NCI-H187 (cell line): ENCODE measurements around the gene OR52H1.
"Not testable (repeated sequence)": the region's sequence is repeated elsewhere in the genome, so short reads cannot be mapped to it uniquely, and the experiment has no call there.

Source experiments
- DNase-seq, 2 experiments: peaks; one replicate each; lab custom pipeline; 2025; lab: John Stamatoyannopoulos, UW

OR52H1 gene

DNA sequence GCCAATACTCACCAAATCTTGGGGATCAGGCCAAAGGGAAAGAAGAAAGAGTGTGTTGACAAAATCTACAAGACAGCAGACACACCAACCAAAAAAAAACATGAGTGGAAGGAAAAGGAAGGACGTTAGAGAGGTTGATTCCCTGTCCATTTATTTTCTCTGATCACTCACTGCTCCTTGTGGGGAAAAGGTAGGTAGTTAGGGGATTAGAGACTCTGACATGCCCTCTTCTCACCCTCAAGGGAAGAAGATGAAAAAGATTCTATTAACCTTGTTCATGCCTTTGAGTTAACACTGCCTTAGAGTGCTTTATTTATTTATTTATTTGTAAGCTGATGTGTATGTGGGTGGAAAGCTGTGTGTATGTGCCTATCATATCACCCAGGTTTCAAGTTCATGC, at the start of gene OR52H1:
Gene OR52H1 (minus strand): TSS at position 101 of the 400 bp plus-strand sequence. CDS start 3,035 bp downstream, outside the sequence.
- DNase-seq = no peak

DNA sequence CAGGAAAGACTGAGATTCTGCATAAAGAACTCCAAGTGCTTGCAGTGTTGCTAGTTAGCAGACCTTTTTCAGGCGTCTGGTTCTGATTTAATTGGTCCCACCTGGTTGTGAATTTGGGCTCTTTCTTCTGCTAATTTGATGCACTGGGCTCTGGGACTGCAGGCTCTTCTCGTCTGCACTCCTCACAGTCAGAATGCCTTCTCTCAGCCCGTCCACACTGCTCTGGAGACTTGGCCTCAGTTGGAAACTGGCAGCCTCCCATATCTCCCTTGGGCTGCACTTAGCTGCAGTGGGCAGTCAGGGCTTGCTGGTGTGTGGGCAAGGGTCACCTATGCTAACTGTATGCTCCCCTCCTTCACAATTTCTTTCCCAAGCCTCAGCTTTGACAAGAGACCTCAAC, 49.6 kb upstream of the OR52H1 start:
- no peak for DNase-seq

DNA sequence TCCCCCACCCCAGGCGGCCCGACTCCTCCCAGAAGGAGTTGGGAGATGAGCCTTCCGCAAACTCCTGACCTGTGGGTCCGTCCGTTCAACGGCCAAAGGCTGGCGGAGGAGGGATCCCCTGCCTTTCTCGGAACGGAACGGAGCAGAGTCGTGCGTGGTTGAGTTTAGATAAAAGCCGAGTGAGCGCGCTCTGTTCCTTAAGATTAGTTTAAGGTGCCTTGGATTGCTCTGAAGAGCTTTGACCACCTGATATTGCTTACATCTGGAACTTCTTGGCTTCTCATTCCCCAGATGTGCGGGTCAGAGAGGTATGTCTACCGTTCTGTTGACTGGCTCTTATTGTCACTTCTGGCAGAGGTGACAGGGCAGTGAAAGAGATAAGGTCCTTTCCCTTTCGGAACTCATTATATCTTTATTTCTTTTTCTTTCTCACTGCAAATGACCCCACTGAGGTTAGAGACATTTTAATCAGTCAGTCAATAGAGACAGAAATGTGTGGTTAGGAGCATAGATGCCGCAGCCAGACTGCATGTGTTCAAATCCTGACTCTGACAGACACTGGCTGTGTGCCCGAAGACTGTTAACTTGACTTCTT, 48.4 kb upstream of the OR52H1 start, which contains the start of gene TRIM6:
Gene TRIM6 (plus strand): TSS at position 31 of the 595 bp plus-strand sequence. CDS start 261 bp downstream, at position 292.
- no peak for DNase-seq

DNA sequence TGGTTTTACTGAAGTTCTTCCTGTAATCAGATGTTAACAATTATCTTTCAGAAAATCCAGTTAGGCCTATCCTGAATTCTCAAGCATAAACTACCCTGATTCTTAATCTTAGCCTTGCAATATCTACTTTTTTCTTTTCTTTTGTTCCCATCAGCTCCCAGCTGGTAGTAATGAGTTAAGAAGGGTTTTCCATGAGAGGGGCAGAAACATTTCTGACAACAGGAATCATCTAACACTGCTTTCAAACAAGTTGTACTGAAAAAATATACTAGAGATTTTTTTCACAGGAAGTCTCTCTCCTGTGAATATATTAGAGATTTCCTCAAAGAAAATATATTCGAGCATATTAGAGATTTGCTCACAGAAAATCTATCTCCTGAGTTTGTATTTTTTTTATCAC, 44.8 kb upstream of the OR52H1 start:
- DNase-seq = no peak

DNA sequence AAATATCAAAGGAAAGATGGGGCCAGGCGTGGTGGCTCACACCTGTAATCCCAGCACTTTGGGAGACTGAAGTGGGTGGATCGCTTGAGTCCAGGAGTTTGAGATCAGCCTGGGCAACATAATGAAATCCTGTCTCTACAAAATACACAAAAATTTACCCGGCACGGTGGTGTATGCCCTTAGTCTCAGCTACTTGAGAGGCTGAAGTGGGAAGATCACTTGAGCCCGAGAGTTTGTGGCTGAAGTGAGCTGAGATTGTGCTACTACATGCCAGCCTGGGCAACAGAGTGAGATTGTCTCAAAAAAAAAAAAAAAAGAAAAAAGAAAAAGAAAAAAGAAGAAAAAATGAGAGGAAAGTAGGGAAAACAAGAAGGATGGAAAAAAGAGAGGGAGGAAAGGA, 44.3 kb upstream of the OR52H1 start:
- DNase-seq = no peak

DNA sequence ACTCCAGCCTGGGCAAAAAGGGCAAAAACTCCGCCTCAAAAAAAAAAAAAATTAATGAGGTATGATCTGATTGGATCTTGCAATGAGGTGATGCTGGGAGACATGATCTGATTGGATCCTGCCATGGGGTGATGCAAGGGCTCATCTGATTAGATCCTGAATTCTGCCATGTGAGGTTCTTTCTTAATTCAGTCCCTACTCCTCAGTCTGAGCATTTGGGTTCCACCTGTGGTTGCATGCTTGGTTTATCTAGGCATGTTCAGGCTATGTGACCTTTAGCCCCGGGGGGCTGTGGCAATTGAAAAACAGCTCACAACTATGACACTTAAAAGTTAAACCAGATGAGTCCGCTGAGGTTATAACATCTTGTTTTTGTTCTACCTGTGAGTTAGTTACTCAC, 43.3 kb upstream of the OR52H1 start:
- DNase-seq = no peak

DNA sequence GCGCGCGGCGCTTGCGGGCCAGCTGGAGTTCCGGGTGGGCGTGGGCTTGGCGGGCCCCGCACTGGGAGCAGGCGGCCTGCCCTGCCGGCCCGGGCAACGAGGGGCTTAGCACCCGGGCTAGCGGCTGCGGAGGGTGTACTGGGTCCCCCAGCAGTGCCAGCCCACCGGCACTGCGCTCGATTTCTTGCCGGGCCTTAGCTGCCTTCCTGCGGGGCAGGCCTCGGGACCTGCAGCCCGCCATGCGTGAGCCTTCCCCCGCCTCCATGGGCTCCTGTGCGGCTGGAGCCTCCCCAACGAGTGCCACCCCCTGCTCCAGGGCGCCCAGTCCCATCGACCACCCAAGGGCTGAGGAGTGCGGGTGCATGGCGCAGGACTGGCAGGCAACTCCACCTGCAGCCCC, 41.6 kb upstream of the OR52H1 start:
- DNase-seq = not testable (repeated sequence)

DNA sequence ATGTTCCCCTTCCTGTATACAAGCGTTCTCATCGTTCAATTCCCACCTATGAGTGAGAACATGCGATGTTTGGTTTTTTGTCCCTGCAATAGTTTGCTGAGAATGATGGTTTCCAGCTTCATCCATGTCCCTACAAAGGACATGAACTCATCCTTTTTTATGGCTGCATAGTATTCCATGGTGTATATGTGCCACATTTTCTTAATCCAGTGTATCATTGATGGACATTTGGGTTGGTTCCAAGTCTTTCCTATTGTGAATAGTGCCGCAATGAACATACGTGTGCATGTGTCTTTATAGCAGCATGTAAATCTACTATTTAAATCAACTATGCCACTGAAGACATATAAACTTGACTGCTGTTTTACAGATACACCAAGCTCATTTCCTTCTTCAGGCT, 36.1 kb upstream of the OR52H1 start:
- not testable (repeated sequence) for DNase-seq

DNA sequence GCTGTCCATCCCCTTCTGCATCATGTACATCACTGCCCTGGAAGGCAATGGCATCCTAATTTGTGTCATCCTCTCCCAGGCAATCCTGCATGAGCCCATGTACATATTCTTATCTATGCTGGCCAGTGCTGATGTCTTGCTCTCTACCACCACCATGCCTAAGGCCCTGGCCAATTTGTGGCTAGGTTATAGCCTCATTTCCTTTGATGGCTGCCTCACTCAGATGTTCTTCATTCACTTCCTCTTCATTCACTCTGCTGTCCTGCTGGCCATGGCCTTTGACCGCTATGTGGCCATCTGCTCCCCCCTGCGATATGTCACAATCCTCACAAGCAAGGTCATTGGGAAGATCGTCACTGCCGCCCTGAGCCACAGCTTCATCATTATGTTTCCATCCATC, 32.7 kb upstream of the OR52H1 start:
- DNase-seq = no peak

DNA sequence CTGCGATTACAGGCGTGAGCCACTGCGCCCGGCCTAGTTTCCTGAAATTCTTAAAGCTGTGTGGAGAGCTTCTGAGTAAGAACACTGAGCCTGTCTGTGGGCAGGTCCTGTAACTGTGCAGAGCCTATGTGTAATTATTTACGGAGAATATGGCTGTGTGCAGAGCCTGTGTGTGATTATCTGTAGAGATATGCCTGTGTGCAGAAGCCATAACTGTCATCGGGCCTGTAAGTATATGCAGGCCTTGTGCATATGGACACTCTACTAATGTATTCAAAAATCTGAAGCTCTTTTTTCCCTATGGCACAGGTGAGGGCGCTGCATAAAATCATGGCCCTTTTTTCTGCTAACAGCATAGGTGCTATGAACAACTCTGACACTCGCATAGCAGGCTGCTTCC, 32.2 kb upstream of the OR52H1 start, which contains the start of gene OR52B6:
Gene OR52B6 (plus strand): TSS at position 301 of the 400 bp plus-strand sequence. CDS start 0 bp downstream, at position 301.
- no peak for DNase-seq

DNA sequence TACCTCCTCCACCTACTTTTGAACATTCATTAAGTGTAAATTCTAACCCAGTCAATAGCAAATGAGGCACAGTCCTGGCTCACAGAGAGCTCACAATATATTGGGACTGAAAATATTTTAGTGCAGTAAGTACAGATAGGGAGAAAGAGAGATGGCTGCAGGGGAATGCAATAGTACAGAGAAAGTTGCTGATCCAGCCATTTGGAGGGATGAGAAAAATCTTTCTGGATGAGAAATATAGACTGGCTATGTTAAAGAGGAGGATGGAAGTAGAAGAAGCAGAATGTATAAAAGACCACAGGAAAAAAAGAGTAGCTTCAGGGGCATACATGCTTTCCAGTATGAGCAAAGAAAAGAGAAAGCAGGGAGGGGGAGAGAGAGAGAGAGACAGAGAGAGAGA, 28.8 kb upstream of the OR52H1 start:
- DNase-seq = no peak

DNA sequence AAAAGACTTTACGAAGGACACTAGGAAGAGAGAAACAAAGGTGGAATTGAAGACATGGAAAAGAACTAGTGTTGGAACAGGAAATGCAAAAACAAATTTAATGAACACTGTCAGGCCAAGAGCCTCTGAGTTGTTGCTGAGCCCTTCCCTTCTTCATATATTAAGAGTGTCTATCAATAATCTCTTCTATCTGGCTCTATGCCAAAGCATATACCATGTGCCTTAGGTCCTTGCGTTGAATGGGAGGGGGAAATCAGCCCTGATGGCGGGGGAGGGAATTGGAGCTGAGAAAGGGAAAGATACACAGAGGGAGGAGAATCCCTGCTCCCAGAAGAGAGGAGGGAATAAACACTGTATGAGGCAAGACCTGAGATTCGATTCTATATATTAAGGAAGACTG, 26.8 kb upstream of the OR52H1 start:
- DNase-seq = no peak

DNA sequence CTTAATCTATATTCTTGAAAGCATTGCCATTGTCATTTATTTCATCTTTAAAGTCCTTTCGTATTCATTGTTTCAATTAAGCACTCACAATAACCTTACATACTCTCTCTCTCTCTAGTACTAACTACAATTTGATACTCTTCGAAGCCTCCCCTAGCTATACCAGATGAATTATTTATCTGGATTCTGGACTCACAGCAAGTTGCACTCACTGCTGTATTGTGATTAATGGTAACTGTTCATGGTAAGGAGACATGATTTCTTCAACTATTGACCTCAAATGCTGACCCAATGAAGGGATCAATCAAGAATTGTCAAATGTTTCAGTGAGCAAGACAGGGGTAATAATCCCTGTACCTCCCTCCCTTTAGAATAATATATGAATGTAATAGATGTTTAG, 26.3 kb upstream of the OR52H1 start:
- no peak for DNase-seq

DNA sequence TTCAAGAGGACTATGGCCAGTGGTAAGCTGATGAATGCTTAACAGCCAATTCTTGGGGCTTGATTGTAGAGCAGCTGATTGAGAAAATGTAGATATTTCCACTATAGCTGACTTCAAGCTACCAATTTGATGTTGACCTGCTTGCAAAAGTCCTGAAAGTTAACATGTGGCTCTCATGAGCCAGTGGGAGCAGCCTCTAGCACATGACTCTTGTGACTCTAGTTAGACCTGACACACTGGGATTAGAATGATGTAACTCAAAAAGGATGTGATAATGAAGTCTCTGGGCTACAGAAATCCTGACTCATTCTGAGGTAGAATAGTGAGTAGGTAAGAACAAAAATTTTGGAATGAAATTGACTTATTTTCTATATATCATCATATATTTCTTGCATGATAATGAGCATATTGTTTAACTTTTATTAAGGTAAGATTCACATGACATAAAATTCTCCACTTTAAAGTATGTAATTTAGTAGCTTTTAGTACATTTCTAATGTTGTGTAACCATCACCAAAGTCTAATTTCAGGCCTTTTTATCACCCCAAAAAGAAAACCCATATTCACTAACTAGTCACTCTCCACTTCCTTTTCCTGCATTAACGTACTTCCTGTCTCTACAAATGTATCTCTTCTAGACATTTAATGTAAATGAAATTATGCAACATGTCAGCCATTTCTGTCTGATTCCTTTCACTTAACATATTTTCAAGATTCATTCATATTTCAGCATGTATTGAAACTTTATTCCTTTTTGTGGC, 16.1 kb upstream of the OR52H1 start:
- no peak for DNase-seq

DNA sequence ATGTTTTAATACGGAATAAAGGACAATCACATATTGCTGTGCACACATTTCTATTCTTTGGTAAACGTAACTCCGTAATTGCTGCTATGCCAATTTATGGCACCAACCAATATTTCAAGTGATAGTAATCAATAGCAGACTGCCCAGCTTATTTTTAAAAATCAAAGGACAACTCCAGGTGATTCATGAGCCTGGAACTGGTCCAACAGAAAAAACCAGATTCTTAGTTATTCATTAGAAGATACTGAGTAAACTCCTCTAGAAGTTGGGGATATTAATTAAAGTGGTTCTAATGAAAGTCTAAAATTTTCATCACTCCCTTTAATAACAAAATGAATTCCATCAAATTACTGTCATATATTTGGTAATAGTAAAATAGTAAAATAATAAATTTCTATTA, 9.4 kb upstream of the OR52H1 start:
- no peak for DNase-seq

DNA sequence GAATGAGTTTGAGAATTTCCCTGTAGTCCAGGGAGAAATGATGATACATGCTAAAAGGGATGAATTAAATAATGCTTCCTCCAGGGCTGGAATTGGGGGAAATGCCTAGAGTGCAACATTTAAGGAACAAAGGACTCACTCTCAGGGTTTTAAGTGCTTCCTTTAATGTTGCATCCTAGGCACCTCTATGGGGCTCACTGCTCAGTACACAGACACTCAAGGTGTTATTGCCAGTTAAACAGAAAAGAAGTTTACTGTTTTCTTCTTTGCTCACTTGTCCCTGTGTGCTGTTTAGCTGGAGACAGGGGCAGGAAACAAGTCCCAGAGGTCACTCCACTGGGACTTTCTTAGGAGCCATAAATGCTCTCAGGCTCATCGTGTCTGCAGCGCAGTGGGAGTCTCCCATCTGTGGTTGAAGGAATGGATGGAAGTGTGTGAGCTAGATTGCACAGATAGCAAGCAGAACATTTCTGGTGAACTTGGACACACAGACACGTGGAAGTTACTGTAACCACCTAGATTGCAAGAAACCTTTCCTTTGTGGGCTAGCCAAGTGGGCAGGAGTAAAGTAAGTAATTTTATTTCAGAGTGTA, 8.4 kb upstream of the OR52H1 start:
- no peak for DNase-seq

DNA sequence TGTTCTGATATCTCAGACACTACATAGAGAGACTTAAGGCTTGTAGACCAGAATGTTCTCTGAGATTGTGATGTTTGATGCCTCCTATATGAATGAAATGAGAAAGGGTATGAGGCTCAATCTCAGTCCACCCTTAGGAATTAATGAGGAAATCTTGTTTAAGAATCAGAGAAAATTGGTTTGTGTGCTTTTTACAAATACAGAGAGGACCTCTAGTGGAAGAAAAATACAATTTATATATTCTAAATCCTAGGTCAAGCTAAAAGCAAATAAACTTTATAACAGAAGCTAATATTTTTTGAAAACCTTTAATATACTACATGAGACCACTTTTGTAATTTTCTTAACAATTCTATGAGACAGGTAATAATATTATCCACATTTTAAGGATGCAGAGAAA, 5.0 kb upstream of the OR52H1 start:
- no peak for DNase-seq

DNA sequence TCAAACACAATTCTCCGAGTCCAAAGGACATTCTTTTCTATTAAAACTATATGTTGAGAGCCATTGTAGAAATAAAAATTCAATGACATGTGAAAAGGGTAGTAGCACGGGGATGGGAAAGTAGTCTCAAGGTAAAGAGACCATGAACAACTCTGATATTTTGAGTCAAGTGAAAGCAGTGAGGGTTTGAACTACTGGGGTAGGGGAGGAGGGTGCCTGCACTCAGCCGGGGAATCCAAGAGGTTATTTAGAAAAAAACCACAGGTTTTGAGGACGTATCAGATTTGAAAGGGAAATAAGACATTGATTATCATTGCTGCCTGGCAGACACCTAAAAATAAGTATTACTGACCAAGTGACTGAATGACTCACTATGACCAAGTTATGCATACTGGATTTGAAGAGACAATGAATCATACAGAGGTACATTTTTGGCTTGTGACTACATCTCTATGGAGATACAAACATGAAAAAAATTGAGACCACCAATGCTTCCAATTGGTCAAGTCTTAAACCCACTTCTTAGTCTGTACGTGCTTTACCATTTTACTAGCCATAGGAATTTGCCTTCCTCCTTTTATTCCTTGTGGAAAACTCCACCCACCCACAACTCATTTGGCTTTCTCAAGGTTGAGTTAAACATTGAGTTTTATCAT, 2.2 kb upstream of the OR52H1 start:
- no peak for DNase-seq

DNA sequence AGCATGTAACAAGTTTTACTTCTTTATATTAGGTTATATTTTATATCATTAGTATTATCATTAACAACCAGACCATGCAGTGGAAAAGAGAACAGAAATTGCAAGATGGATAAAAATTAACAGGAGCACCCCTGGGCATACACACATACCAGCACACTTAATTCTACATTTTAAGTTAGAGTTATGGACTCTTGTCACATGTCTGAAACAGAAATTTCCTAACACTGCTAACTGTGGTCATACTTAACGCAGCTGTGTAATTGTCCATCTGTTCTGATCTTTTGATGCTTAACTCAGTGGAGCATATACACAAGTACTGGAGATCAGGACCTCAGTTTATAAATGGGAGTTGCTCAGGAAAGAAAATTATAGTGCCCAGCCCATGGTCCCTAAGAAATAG, 358 bp downstream of the OR52H1 start:
- no peak for DNase-seq

DNA sequence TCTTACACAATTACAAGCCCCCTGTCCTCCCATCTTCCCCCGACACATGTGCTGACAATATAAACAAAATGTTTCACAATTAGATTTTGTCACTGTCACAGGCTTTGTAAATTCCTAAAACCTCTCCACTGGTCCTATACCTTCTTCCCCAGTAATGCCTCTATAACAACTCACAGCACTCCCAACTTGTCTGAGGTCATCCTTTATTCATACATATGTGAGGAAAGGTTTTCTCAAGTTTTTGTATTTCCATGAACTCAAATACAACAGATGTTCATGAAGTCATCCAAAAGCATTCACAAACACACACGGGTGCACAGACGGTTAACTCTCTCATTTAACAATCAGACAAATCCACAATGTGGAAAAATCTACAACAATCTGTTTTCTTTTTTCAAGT, 1.9 kb downstream of the OR52H1 start:
- DNase-seq = no peak

DNA sequence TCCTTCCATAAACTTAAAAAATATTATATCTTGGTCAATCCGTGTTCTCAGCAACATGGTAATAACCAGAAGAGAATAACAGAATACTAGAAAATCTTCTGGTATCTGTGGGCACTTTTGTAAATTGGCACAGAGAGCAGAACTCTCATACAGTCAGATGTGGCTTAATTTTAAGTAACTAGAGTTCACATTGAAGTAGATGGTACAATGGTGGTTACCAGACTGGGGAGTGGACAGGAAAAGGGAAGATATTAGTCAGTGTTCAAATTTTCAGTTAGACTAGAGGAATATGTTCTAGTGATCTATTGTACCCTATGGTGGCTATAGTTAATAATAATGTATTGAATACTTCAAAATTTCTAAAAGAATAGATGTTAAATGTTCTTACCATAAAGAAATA, 6.9 kb downstream of the OR52H1 start:
- no peak for DNase-seq

DNA sequence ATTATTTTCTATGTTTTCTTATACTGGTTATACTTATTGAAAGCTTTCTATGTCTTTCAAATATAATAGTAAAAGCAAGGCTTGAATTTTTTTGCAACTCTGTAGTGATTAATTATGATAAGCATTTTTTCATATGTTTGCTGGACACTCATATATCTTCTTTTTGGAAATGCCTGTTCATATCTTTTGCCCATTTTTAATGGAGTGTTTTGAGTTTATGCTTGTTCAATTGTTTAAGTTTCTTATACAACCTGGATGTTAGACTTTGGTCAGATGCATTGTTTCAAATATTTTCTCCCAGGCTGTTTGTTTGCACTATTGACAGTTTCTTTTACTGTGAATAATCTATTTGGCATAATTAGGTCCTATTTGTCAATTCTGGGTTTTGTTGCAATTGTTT, 11.9 kb downstream of the OR52H1 start:
- no peak for DNase-seq

DNA sequence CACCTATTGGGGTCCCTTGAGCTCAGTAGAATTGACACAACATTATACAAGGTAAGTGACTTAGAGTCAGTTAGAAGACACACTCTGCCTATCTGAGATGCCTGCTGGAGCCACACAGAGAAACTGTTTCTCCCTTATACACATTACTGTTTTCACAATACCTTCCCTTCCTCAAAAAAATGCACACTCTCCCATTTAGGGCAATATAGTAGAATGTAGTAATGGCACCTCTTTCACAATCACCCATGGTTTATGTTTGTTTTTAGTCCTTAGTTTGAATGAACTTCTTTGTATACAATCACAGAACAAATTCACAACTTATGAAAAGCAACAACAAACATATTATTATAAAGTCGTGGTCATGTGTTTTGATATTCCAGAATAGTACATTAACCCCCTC, 14.3 kb downstream of the OR52H1 start:
- no peak for DNase-seq
